H1 (cell line): ENCODE measurements around the gene ASB4. TPM values are rescaled to one million over a fixed set of nuclear protein-coding genes. Genes with fewer than 3 reads are reported as not detected.

Experiments
- CTCF ChIA-PET: fragments of 300-600 bp; sonication (Branson Sonifier 250); formaldehyde crosslinking; loops from one replicate; lab custom pipeline; 2021; ENCODE audit not compliant: partially characterized antibody; lab: Charles Lee
- POLR2A ChIA-PET: fragments of 300-600 bp; sonication (Branson Sonifier 250); formaldehyde crosslinking; loops from one replicate; lab custom pipeline; 2021; ENCODE audit warnings: inconsistent platforms; ENCODE audit not compliant: partially characterized antibody; lab: Charles Lee
- DNase-seq, 2 experiments: peaks; one replicate each; pipeline versions ENCODE4 v3.0.0 to v3.0.0-alpha.2; 2010 to 2022; ENCODE audit warnings: low spot score in 2 of 2, low read depth in 1 of 2, mixed read lengths in 1 of 2
- FAIRE-seq: peaks from 2 replicates; lab custom pipeline; 2011; peaks lifted over from hg19 to GRCh38; lab: Jason Lieb, UNC
- H2AFZ ChIP-seq: 2 replicates; pipeline ENCODE4 v1.8.1; 2012; ENCODE audit warnings: low read length, inconsistent platforms
- H2AK5ac ChIP-seq: 2 replicates; pipeline ENCODE4 v1.6.1; 2013; ENCODE audit warnings: low read depth, low read length
- H2BK120ac ChIP-seq: replicated peaks from 2 replicates; pipeline ENCODE3; 2013; ENCODE audit warnings: low read depth, low read length, inconsistent platforms
- H2BK12ac ChIP-seq: 2 replicates; pipeline ENCODE4 v1.6.1; 2013; ENCODE audit warnings: low read depth, low read length
- H2BK15ac ChIP-seq: 2 replicates; pipeline ENCODE4 v1.6.1; 2013; ENCODE audit warnings: low read length
- H2BK20ac ChIP-seq: 2 replicates; pipeline ENCODE4 v1.6.1; 2013; ENCODE audit warnings: low read length
- H2BK5ac ChIP-seq: 2 replicates; pipeline ENCODE4 v1.6.1; 2013; ENCODE audit warnings: low read depth, low read length
- H3K14ac ChIP-seq: 2 replicates; pipeline ENCODE4 v1.6.1; 2013; ENCODE audit warnings: inconsistent platforms; ENCODE audit not compliant: insufficient read length
- H3K18ac ChIP-seq: 2 replicates; pipeline ENCODE4 v1.6.1; 2013; ENCODE audit warnings: low read length; ENCODE audit errors: extremely low read depth
- H3K23ac ChIP-seq: 2 replicates; pipeline ENCODE4 v1.6.1; 2013; ENCODE audit warnings: inconsistent platforms; ENCODE audit not compliant: insufficient read length
- H3K23me2 ChIP-seq: 2 replicates; pipeline ENCODE4 v1.6.1; 2013; ENCODE audit warnings: low read depth, low read length
- H3K27ac ChIP-seq: 2 replicates; pipeline ENCODE4 v1.6.1; 2011; ENCODE audit warnings: low read depth, low read length, inconsistent platforms
- H3K27me3 ChIP-seq, 4 experiments: replicated peaks in 1 of 4; 1 replicate in 1 of 4; 2 replicates in 3 of 4; pipeline versions ENCODE4 v1.6.1 to v1.8.1; 2011 to 2013; ENCODE audit warnings: low read length in 3 of 4, mild to moderate bottlenecking in 3 of 4, inconsistent platforms in 2 of 4, mixed read lengths in 2 of 4, moderate library complexity in 1 of 4; ENCODE audit not compliant: control insufficient read depth in 3 of 4, insufficient read depth in 3 of 4; ENCODE audit errors: extremely low read depth in 1 of 4
- H3K36me3 ChIP-seq, 4 experiments: 2 replicates each; pipeline versions ENCODE4 v1.6.1 to v1.8.1; 2011 to 2013; ENCODE audit warnings: mild to moderate bottlenecking in 4 of 4, low read length in 3 of 4, moderate library complexity in 2 of 4, control low read depth in 1 of 4, inconsistent platforms in 1 of 4; ENCODE audit not compliant: insufficient read depth in 4 of 4, control insufficient read depth in 2 of 4
- H3K4ac ChIP-seq: replicated peaks from 2 replicates; pipeline ENCODE3; 2013; ENCODE audit warnings: low read length, low read depth, mixed read lengths, inconsistent platforms; ENCODE audit not compliant: insufficient read length
- H3K4me1 ChIP-seq, 4 experiments: replicated peaks in 1 of 4; 1 replicate in 1 of 4; 2 replicates in 3 of 4; pipeline versions ENCODE4 v1.6.1 to v1.8.1; 2011 to 2013; ENCODE audit warnings: low read length in 3 of 4, inconsistent platforms in 2 of 4, mixed read lengths in 1 of 4; ENCODE audit not compliant: insufficient read depth in 4 of 4, control insufficient read depth in 3 of 4
- H3K4me2 ChIP-seq, 2 experiments: 2 replicates each; pipeline versions ENCODE4 v1.6.1 to v1.8.1; 2011 to 2013; ENCODE audit warnings: low read depth in 2 of 2, low read length in 2 of 2, control low read depth in 1 of 2, inconsistent platforms in 1 of 2, mild to moderate bottlenecking in 1 of 2; ENCODE audit not compliant: insufficient read depth in 1 of 2
- H3K4me3 ChIP-seq, 4 experiments: fragments of 200-600, 300-600 bp in 1 of 4; sonication (generic), shearing (Covaris generic), sonication (Bioruptor Twin) in 1 of 4; 2 replicates each; pipeline versions ENCODE4 v1.5.1 to v1.8.1; 2011 to 2016; ENCODE audit warnings: low read length in 4 of 4, low read depth in 3 of 4, control low read depth in 2 of 4, inconsistent platforms in 2 of 4, mild to moderate bottlenecking in 2 of 4, mixed read lengths in 1 of 4, moderate library complexity in 1 of 4; ENCODE audit not compliant: insufficient read depth in 2 of 4; ENCODE audit errors: extremely low read depth in 1 of 4
- H3K56ac ChIP-seq: replicated peaks from 2 replicates; pipeline ENCODE3; 2013; ENCODE audit warnings: low read depth, mild to moderate bottlenecking, mixed read lengths, low read length, inconsistent platforms; ENCODE audit not compliant: insufficient read length
- H3K79me1 ChIP-seq: 2 replicates; pipeline ENCODE4 v1.6.1; 2013; ENCODE audit warnings: low read depth, low read length, control low read depth
- H3K79me2 ChIP-seq, 2 experiments: 2 replicates each; pipeline versions ENCODE4 v1.6.1 to v1.8.1; 2012 to 2013; ENCODE audit warnings: low read length in 2 of 2, mild to moderate bottlenecking in 2 of 2, inconsistent platforms in 1 of 2; ENCODE audit not compliant: insufficient read depth in 2 of 2, control insufficient read depth in 1 of 2
- H3K9ac ChIP-seq, 4 experiments: replicated peaks in 1 of 4; 1 replicate in 1 of 4; 2 replicates in 3 of 4; pipeline versions ENCODE4 v1.6.1 to v1.8.1; 2011 to 2013; ENCODE audit warnings: low read depth in 3 of 4, low read length in 3 of 4, control low read depth in 2 of 4, mild to moderate bottlenecking in 2 of 4, moderate library complexity in 2 of 4, inconsistent platforms in 1 of 4; ENCODE audit errors: extremely low read depth in 1 of 4
- H3K9me3 ChIP-seq, 2 experiments: 2 replicates each; pipeline versions ENCODE4 v1.6.1 to v1.8.1; 2012 to 2013; ENCODE audit warnings: mild to moderate bottlenecking in 2 of 2, moderate library complexity in 2 of 2, control low read depth in 1 of 2, inconsistent platforms in 1 of 2, low read depth in 1 of 2, low read length in 1 of 2, mixed read lengths in 1 of 2; ENCODE audit not compliant: insufficient read depth in 2 of 2
- H4K20me1 ChIP-seq, 2 experiments: replicated peaks in 1 of 2; 2 replicates each; pipeline versions ENCODE3 to v1.8.1; 2011 to 2013; ENCODE audit warnings: inconsistent platforms in 2 of 2, low read length in 2 of 2, mild to moderate bottlenecking in 1 of 2; ENCODE audit not compliant: insufficient read depth in 2 of 2, control insufficient read depth in 1 of 2
- H4K5ac ChIP-seq: 2 replicates; pipeline ENCODE4 v1.6.1; 2013; ENCODE audit warnings: low read length, low read depth, mixed read lengths, inconsistent platforms; ENCODE audit not compliant: insufficient read length
- H4K8ac ChIP-seq: 2 replicates; pipeline ENCODE4 v1.8.0; 2013; ENCODE audit warnings: mild to moderate bottlenecking, moderate library complexity, low read length, inconsistent platforms; ENCODE audit not compliant: insufficient read depth; ENCODE audit errors: extremely low read depth
- H4K91ac ChIP-seq: replicated peaks from 2 replicates; pipeline ENCODE3; 2013; ENCODE audit warnings: low read length, mixed read lengths, inconsistent platforms; ENCODE audit not compliant: insufficient read length
- ATF3 ChIP-seq: IDR thresholded peaks from 2 replicates; pipeline ENCODE4 v1.6.1; 2011; ENCODE audit warnings: low read depth, mild to moderate bottlenecking, low read length; ENCODE audit not compliant: insufficient read depth
- CTCF ChIP-seq, 3 experiments: IDR thresholded peaks; 1 replicate in 2 of 3; 2 replicates in 1 of 3; pipeline versions ENCODE4 v1.5.1 to v1.6.1; 2011; ENCODE audit warnings: low read length in 3 of 3, mild to moderate bottlenecking in 3 of 3, inconsistent platforms in 2 of 3, low read depth in 1 of 3, moderate library complexity in 1 of 3; ENCODE audit not compliant: insufficient read depth in 1 of 3; ENCODE audit errors: control extremely low read depth in 1 of 3
- EGR1 ChIP-seq: IDR thresholded peaks from 2 replicates; pipeline ENCODE4 v1.6.1; 2011; ENCODE audit warnings: low read depth, low read length, borderline replicate concordance
- EZH2 ChIP-seq: fragments of 200-600 bp; sonication (generic); IDR thresholded peaks from 2 replicates; pipeline ENCODE4 v1.7.1; 2012; ENCODE audit warnings: low read depth, mild to moderate bottlenecking, moderate library complexity, low read length, inconsistent platforms; ENCODE audit not compliant: severe bottlenecking
- GABPA ChIP-seq: IDR thresholded peaks from 2 replicates; pipeline ENCODE4 v1.6.1; 2011; ENCODE audit warnings: mild to moderate bottlenecking, low read length, moderate library complexity, borderline replicate concordance; ENCODE audit not compliant: insufficient read depth
- POLR2AphosphoS5 ChIP-seq: IDR thresholded peaks from 2 replicates; pipeline ENCODE4 v1.6.1; 2011; ENCODE audit warnings: low read depth, low read length
- RBBP5 ChIP-seq: IDR thresholded peaks from 2 replicates; pipeline ENCODE4 v1.7.1; 2012; ENCODE audit warnings: low read depth, mild to moderate bottlenecking, inconsistent platforms, low read length, moderate library complexity, borderline replicate concordance
- TAF7 ChIP-seq: optimal IDR thresholded peaks from 2 replicates; pipeline ENCODE3; 2011; ENCODE audit warnings: low read depth, mild to moderate bottlenecking, inconsistent platforms, low read length, moderate library complexity, borderline replicate concordance
- ZNF274 ChIP-seq: IDR thresholded peaks from 2 replicates; pipeline ENCODE4 v1.7.0; 2012; ENCODE audit warnings: low read length, borderline replicate concordance; ENCODE audit errors: extremely low read depth
- WGBS, 2 experiments: shearing (Covaris generic) in 1 of 2; methylation state at CpG; one replicate each; pipeline versions ENCODE4 v1.1.6 to v1.1.7; 2013 to 2015; ENCODE audit warnings: low lambda C conversion rate in 2 of 2, mixed read lengths in 2 of 2, inconsistent platforms in 1 of 2, low coverage in 1 of 2, missing lambda C conversion rate in 1 of 2; ENCODE audit not compliant: insufficient replicate concordance in 2 of 2, insufficient coverage in 1 of 2, insufficient read length in 1 of 2; ENCODE audit errors: extremely low coverage in 1 of 2, missing lambda C conversion rate in 1 of 2; 5-methylcytosine and 5-hydroxymethylcytosine counted together
- polyA plus RNA-seq, 7 experiments: library from polyadenylated mRNA; depleted of rRNA in 3 of 7; stranded (reverse) in 5 of 7; unstranded in 2 of 7; fragments of >200 nt in 5 of 7; fragments of 200-250 nt in 2 of 7; gene quantifications; 1 replicate in 5 of 7; 2 replicates in 1 of 7; 4 replicates in 1 of 7; pipeline versions ENCODE4 v1.2.1 to v1.2.3, GENCODE V29; 2011 to 2013; ENCODE audit warnings: missing spikeins in 2 of 7, mixed read lengths in 2 of 7
- total RNA-seq: library from RNA; stranded (reverse); fragmentation: NEBNext Ultra II Directional; extraction: Animal tissue kit (Norgen Biotek cat#: 25700); gene quantifications from 2 replicates; pipeline ENCODE4 v1.2.1, GENCODE V29; 2021

The ASB4 gene
- total and polyA plus RNA-seq, 2 of the 8 experiments (the other 6 are each of a cell fraction or from before 2014, with no cell fraction given) = not detected

GRCh38 chr7:95441042-95441823 lies 44.5 kb upstream of the ASB4 start:
- 88% methylated on average over 7 of the region's 7 CpGs; no CpG with 5 or more reads in 1 of the 2 experiments for WGBS, 2 experiments
- no peak for FAIRE-seq
- CTCF ChIA-PET = interaction anchor here (1.4 kb wide), 1 partner anchor 35 kb away, joined by 3 read pairs; no protein-coding TSS in a partner anchor
- POLR2A ChIA-PET = no interaction called here
- no peak overlapping the region for H2BK5ac ChIP-seq
- no peaks in the 10 kb centered on the region for H3K9me3 ChIP-seq
- no peaks in the 10 kb centered on the region for H3K79me2 ChIP-seq
- no peak overlapping the region for H3K23ac ChIP-seq
- H4K20me1 ChIP-seq = no peaks in the 10 kb centered on the region
- no peak overlapping the region for H3K4ac ChIP-seq
- no peak overlapping the region for H3K4me3 ChIP-seq
- H3K56ac ChIP-seq = no peak overlapping the region
- DNase-seq = no peak
- H4K91ac ChIP-seq = no peak overlapping the region
- H3K9ac ChIP-seq = no peak overlapping the region
- no peak overlapping the region for H2BK15ac ChIP-seq
- H2BK120ac ChIP-seq = no peak overlapping the region
- H3K4me1 ChIP-seq = no peaks in the 10 kb centered on the region
- no peaks in the 10 kb centered on the region for H3K79me1 ChIP-seq
- no peak overlapping the region for H2AFZ ChIP-seq
- H3K4me2 ChIP-seq = no peak overlapping the region
- H3K14ac ChIP-seq = no peak overlapping the region
- no peak overlapping the region for H2AK5ac ChIP-seq
- no peak overlapping the region for H2BK20ac ChIP-seq
- H3K27ac ChIP-seq = no peak overlapping the region
- no peaks in the 10 kb centered on the region; the same call in 1 of the 2 replicates for H3K23me2 ChIP-seq
- H3K36me3 ChIP-seq = no peaks in the 10 kb centered on the region
- H3K18ac ChIP-seq = no peak overlapping the region
- no peak overlapping the region; the same call in 1 of the 2 replicates for H4K8ac ChIP-seq
- H3K27me3 ChIP-seq = no peaks in the 10 kb centered on the region
- no peak overlapping the region for H4K5ac ChIP-seq
- no peak overlapping the region for H2BK12ac ChIP-seq
- no peak for TF ChIP-seq EZH2
- TF ChIP-seq ZNF274 = no peak
- TF ChIP-seq CTCF (IDR thresholded peaks at IDR 0.05; ENCODE audit: control extremely low read depth in 1 of 3, insufficient read depth in 1 of 3, low read depth in 1 of 3, low read length in 3 of 3) = no peak
- TF ChIP-seq RBBP5 = no peak
- TF ChIP-seq TAF7 = no peak
- no peak for TF ChIP-seq ATF3
- TF ChIP-seq POLR2AphosphoS5 = no peak
- TF ChIP-seq EGR1 = no peak
- TF ChIP-seq GABPA = no peak
